Fibroblast of pulmonary artery (primary cell): ENCODE data around the gene ADCY10.
A peak's percentile ranks its signal among the peaks of the same experiment; 100 is the strongest.

Source experiments
- DNase-seq: peaks from one replicate; pipeline ENCODE4 v3.0.0-alpha.2; 2010; ENCODE audit warnings: low read depth
- H3K4me3 ChIP-seq: replicated peaks from 2 replicates; pipeline ENCODE4 v1.5.1; 2011; ENCODE audit warnings: low read depth, mild to moderate bottlenecking, control low read depth, low read length, moderate library complexity
- TF ChIP-seq, protein P1 (sequence below): IDR thresholded peaks from 2 replicates; pipeline ENCODE4 v1.5.1; 2011; ENCODE audit warnings: mild to moderate bottlenecking, control low read depth, low read length, inconsistent platforms; ENCODE audit errors: missing control alignments

The ADCY10 gene

DNA sequence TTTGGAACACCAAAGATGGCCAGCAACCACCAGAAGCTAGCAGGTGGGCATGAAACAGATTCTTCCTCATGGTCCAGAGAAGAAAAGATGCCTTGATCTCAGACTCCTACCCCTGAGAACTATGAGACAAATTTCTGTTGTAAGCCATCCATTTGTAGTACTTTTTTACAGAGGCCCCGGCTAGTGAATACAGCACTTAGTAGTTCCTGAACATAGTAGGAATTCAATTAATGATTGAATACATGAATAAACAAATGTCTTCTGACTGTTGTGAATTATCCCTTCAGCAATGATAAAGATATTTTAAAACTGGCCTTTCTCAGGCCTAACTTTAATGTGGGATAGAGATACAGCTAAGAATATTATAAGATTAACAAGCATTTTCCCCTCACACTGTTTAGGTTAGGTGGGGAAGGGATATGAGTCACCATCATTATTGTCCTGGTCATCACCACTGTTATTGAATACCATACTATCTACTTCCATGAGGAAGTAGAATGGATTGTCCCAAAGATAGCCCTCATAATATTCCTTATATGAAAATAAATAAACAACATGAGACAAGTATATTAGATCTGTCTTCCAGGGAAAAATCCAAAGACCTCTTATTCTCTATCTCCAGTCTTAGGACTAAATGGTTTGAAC, 51.4 kb downstream of the ADCY10 start:
- TF ChIP-seq, protein P1, sequence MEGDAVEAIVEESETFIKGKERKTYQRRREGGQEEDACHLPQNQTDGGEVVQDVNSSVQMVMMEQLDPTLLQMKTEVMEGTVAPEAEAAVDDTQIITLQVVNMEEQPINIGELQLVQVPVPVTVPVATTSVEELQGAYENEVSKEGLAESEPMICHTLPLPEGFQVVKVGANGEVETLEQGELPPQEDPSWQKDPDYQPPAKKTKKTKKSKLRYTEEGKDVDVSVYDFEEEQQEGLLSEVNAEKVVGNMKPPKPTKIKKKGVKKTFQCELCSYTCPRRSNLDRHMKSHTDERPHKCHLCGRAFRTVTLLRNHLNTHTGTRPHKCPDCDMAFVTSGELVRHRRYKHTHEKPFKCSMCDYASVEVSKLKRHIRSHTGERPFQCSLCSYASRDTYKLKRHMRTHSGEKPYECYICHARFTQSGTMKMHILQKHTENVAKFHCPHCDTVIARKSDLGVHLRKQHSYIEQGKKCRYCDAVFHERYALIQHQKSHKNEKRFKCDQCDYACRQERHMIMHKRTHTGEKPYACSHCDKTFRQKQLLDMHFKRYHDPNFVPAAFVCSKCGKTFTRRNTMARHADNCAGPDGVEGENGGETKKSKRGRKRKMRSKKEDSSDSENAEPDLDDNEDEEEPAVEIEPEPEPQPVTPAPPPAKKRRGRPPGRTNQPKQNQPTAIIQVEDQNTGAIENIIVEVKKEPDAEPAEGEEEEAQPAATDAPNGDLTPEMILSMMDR, result no peak
- no peak overlapping the region for H3K4me3 ChIP-seq
- peak; percentile 23 for DNase-seq

DNA sequence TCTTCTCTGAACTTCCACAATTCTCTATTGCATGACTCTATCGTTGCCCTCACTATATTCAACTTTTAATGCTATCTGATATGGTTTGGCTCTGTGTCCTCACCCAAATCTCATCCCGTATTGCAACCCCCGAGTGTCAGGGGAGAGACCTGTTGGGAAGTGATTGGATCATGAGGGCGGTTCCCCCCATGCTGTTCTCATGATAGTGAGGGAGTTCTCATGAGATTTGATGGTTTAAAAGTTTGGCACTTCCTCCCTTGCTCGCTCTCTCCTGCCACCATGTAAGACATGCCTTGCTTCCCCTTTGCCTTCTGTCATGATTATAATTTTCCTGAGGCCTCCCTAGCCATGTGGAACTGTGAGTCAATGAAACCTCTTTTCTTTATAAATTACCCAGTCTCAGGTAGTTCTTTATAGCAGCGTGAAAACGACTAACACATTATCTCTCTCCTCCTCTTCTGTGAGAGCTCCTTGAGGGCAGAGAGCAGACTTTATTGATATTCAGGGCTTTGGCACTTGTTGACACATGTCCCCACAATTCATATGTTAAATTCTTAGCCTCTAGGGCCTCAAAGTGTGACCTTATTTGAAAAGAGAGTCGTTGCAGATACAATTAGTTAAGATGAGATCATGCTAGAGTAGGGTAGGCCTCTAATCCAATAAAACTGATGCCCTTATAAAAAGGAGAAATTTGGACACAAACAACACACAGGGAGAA, 52.1 kb downstream of the ADCY10 start:
- no peak for DNase-seq
- TF ChIP-seq, protein P1, result no peak
- no peak overlapping the region for H3K4me3 ChIP-seq

DNA sequence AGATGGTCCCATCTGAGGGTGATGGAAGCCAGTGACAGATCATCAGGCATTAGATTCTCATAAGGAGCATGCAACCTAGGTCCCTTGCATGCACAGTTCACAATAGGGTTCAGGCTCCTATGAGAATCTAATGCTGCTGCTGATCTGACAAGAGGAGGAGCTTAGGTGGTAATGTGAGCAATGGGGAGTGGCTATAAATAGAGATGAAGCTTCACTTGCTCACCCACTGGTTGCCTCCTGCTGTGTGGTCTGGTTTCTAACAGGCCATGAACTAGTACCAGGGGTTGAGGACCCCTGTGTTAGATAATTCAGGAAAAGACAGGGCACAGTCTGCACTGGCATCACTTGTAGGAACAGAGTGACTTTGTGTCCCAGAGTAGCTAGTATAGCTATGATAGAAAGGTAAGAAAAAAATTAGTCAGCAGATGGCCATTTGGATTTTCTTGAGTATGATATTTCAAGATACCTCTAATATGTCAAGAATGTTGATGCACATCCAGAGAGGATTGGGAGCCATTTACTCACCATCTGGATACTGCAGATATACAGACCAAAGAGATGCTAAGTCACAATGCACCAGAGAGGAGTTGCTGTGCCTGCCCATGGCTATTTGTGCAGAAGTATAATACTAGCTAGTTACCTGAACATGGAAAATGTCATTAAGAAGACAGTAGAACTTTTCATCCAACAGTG, 53.6 kb downstream of the ADCY10 start:
- no peak overlapping the region for H3K4me3 ChIP-seq
- no peak for DNase-seq
- TF ChIP-seq, protein P1, result no peak

DNA sequence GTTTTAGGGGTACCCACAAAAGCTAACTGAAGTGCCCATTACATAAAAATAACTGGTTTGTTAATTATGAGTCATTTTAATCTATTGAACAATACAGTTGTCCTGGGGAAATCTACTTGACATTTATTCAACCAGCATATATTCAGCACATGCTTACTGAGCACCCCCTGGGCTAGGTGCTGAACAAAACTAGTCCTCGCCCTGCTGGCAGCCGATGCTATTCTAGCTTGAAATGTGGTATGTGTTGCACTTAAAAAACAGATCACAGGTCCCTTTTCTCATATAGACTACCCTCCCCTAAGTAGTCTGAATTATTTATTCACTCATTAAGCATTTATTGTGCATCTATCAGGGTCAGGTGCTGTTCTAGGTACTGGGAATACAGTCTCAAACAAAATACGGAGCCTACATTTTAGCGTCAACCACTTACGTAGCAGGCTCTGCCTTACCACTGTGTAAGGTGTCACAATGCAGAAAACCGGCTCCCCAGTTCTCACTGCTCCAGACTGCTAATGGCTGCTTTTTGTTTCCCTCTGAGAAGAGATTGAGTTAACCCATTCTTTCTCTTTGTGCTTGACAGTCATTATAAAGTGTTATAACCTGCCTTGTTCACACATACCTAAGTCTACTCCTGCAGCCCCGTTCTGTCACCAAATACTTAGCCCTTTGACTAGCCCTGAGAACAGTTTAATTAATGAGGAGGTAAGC, 57.1 kb downstream of the ADCY10 start:
- no peak for DNase-seq
- TF ChIP-seq, protein P1, result no peak

DNA sequence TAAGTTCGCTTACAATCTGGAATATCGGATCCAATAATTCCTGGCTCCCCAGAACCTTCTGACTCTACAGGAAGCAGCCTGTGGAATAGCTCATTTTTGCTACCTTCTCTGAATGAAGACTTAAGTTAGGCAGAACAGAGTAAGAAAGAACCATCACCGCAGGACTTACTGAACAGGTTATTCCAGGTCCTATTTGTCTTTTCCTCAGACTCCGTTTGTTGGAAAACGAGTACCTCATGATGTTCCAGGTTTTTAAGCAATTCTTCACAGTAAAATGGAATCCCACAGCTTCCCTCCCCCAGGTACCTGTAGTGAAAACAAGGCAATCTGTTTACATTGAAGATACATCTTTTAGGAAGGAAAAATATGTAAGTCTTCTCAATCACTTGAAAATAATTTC, 59.8 kb downstream of the ADCY10 start:
- H3K4me3 ChIP-seq, result no peak overlapping the region
- TF ChIP-seq, protein P1, result no peak
- no peak for DNase-seq

More for the DNA sequence above, 57.1 kb downstream of the ADCY10 start:
- H3K4me3 ChIP-seq, result no peak overlapping the region

DNA sequence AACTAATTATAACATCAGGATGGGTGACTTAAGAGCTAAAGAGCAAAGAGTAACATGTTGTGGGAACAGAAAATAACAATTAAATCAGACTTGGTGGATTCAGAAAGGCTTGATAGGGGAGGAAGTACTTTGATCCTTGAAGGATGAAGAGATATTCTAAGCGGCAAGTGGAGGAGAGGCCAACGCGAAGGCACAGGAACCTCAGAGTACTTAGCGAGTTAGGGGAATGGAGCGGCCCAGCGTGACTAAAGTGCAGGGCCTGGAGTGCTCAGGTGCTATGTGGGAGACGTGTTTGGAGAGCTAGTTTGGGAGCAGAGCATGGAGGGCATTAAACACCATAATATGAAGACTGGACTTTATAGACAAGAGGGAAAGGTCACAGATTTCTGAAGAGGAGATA, 64.3 kb downstream of the ADCY10 start:
- no peak overlapping the region for H3K4me3 ChIP-seq
- TF ChIP-seq, protein P1, result no peak
- DNase-seq, result no peak
